MCF 10A (cell line): ENCODE data around the gene ADNP. TPM values are rescaled to one million over a fixed set of nuclear protein-coding genes. Genes with fewer than 3 reads are reported as not detected.

Experiments
- BruUV-seq: library from RNA; stranded (reverse); fragments of 400-500 nt; replicated peaks from 2 replicates; lab custom pipeline; 2021; lab: Mats Ljungman, UMichigan
- CTCF ChIA-PET: fragments of 300-600 bp; sonication (Branson Sonifier 250); formaldehyde crosslinking; extraction: SDS; loops from one replicate; lab custom pipeline; 2021; ENCODE audit warnings: antibody characterized with exemption, inconsistent platforms; lab: Yijun Ruan, JAX
- POLR2A ChIA-PET: fragments of 300-600, 350-650 bp; sonication (Branson Sonifier 250); formaldehyde crosslinking; extraction: SDS; loops from one replicate; lab custom pipeline; 2020; ENCODE audit warnings: antibody characterized with exemption, inconsistent platforms; lab: Yijun Ruan, JAX
- DNase-seq: peaks from one replicate; pipeline ENCODE4 v3.0.0-alpha.2; 2018; ENCODE audit not compliant: unreplicated experiment
- H3K27ac Mint-ChIP-seq: one replicate; pipeline ENCODE4 v1.8.0; 2022; ENCODE audit warnings: mild to moderate bottlenecking, low read depth, mixed read lengths; ENCODE audit not compliant: unreplicated experiment
- H3K27me3 Mint-ChIP-seq: one replicate; pipeline ENCODE4 v1.8.0; 2022; ENCODE audit warnings: mixed read lengths; ENCODE audit not compliant: insufficient read depth, unreplicated experiment
- H3K36me3 Mint-ChIP-seq: one replicate; pipeline ENCODE4 v1.8.0; 2022; ENCODE audit warnings: mild to moderate bottlenecking, moderate library complexity, mixed read lengths; ENCODE audit not compliant: insufficient read depth, unreplicated experiment
- H3K4me1 Mint-ChIP-seq: one replicate; pipeline ENCODE4 v1.8.0; 2022; ENCODE audit warnings: mixed read lengths; ENCODE audit not compliant: insufficient read depth, unreplicated experiment
- H3K4me3 Mint-ChIP-seq: one replicate; pipeline ENCODE4 v1.8.0; 2022; ENCODE audit warnings: mild to moderate bottlenecking, moderate library complexity, mixed read lengths; ENCODE audit not compliant: unreplicated experiment
- H3K9me3 Mint-ChIP-seq: one replicate; pipeline ENCODE4 v1.8.0; 2022; ENCODE audit warnings: mixed read lengths; ENCODE audit not compliant: unreplicated experiment
- CTCF ChIP-seq: fragments of 200-600 bp; IDR thresholded peaks from one replicate; pipeline ENCODE4 v1.8.0; 2022; ENCODE audit warnings: antibody characterized with exemption, mild to moderate bottlenecking; ENCODE audit not compliant: unreplicated experiment
- intact Hi-C: fragments of 100-400 bp; cut with micrococcal nuclease; formaldehyde crosslinking; loops from 2 replicates; pipeline ENCODE4 v1.14.1; 2022
- total RNA-seq: library from RNA; stranded (reverse); gene quantifications from 2 replicates; pipeline ENCODE4 v1.2.3, GENCODE V29; 2022

ADNP gene
- total RNA-seq, 1 experiment from 2014 or later: 77.5 TPM

DNA sequence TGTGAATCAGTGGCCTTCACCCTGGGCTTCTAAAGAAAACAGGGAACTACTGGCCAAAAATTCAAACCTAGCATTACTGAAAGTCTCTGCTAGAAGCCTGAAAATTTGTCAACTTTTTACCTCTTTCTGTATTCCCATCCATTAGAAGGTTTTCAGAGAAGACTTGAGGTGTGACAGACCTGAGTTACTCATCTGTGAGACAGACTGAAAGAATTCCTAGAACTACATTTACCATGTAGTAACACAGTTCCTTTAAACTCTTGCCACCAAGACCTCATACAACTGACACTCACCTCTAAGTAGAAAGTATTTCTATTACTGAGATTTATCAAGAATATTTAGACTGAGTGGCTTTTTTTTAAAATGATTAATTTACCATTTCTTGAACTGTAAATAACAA is 22.6 kb upstream of the ADNP start:
- H3K4me3 Mint-ChIP-seq: no peak overlapping the region

GRCh38 chr20:50953196-50953595 is 22.0 kb upstream of the ADNP start:
- ChIA-PET CTCF (no interaction called here), POLR2A (interaction anchor here (0.6 kb wide), 1 partner anchor 311 kb away, joined by 3 read pairs; no protein-coding TSS in a partner anchor)
- intact Hi-C loops: no loop called here
- no peaks in the 10 kb centered on the region for H3K27me3 Mint-ChIP-seq
- no TSS peak for BruUV-seq
- no peak overlapping the region for H3K27ac Mint-ChIP-seq
- TF ChIP-seq CTCF: no peak
- peaks cover 92% of the 10 kb centered on the region for H3K36me3 Mint-ChIP-seq
- DNase-seq: no peak
- peaks cover 15% of the 10 kb centered on the region for H3K4me1 Mint-ChIP-seq
- H3K4me3 Mint-ChIP-seq: no peak overlapping the region
- H3K9me3 Mint-ChIP-seq: no peaks in the 10 kb centered on the region

More for the DNA sequence above, 22.6 kb upstream of the ADNP start:
- H3K4me1 Mint-ChIP-seq: peaks cover 15% of the 10 kb centered on the region
- ChIA-PET CTCF (no interaction called here), POLR2A (no interaction called here)
- no peak for DNase-seq
- no peaks in the 10 kb centered on the region for H3K9me3 Mint-ChIP-seq
- no peaks in the 10 kb centered on the region for H3K27me3 Mint-ChIP-seq
- intact Hi-C loops: no loop called here
- H3K36me3 Mint-ChIP-seq: peaks cover 86% of the 10 kb centered on the region
- TF ChIP-seq CTCF: no peak
- no TSS peak for BruUV-seq
- H3K27ac Mint-ChIP-seq: no peak overlapping the region

GRCh38 chr20:50948132-50948785 is 17.0 kb upstream of the ADNP start:
- Mint-ChIP-seq H3K27ac (no peak overlapping the region), H3K9me3 (no peaks in the 10 kb centered on the region), H3K27me3 (no peaks in the 10 kb centered on the region), H3K4me3 (no peak overlapping the region), H3K36me3 (peaks cover 96% of the 10 kb centered on the region), H3K4me1 (no peaks in the 10 kb centered on the region)
- DNase-seq: no peak
- TF ChIP-seq CTCF: no peak
- intact Hi-C loops: no loop called here
- POLR2A ChIA-PET: interaction anchor here (0.7 to 2.2 kb wide), 2 partner anchors 9 to 16 kb away, joined by 3 to 10 read pairs; partner anchors contain the start of gene ADNP
- BruUV-seq: no TSS peak
- CTCF ChIA-PET: interaction anchor here (0.6 to 1.4 kb wide), 4 partner anchors 9 to 33 kb away, joined by 3 to 5 read pairs (median 4); partner anchors contain the start of gene ADNP

DNA sequence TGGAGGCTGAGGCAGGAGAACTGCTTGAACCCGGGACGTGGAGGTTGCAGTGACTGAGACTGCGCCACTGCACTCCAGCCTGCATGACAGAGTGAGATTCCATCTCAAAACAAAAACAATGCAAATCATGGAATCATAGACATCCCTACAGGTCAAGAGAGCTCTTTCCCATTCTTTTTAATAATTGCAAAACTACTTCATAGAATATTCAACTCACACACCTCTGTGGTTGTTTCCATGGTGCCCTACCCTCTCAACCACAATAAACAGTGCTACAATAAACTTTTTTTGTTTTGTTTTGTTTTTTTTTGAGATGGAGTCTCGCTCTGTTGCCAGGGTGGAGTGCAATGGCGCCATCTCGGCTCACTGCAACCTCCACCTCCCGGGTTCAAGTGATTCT is 11.8 kb upstream of the ADNP start:
- Mint-ChIP-seq H3K27me3 (no peaks in the 10 kb centered on the region), H3K9me3 (no peaks in the 10 kb centered on the region), H3K4me3 (no peak overlapping the region), H3K27ac (no peak overlapping the region), H3K36me3 (peaks cover 88% of the 10 kb centered on the region), H3K4me1 (no peaks in the 10 kb centered on the region)
- no peak for TF ChIP-seq CTCF
- ChIA-PET CTCF (interaction anchor here (0.5 to 1.1 kb wide), 2 partner anchors 49 to 302 kb away, joined by 3 to 4 read pairs; no protein-coding TSS in a partner anchor), POLR2A (interaction anchor here (1.1 to 5.5 kb wide), 5 partner anchors 10 to 148 kb away, joined by 3 to 32 read pairs (median 3); partner anchors contain the start of genes ADNP, BCAS4, DPM1 and MOCS3)
- no TSS peak for BruUV-seq
- DNase-seq: no peak
- intact Hi-C loops: no loop called here
